Measurements from ENCODE around the gene FBXW5. TPM values are rescaled to one million over a fixed set of nuclear protein-coding genes. Genes with fewer than 3 reads are reported as not detected.

Gene FBXW5
- total and polyA plus RNA-seq, 9 of the 15 experiments (the other 6 are each of a cell fraction or from before 2014, with no cell fraction given), result 0.21 to 128 (median 37.0) TPM

- TF ChIP-seq CUX1 (CRISPR knock-in tag; IDR thresholded peaks at IDR 0.05), result no peak
- TF ChIP-seq SP2 (IDR thresholded peaks at IDR 0.05; ENCODE audit: extremely low read depth, low read depth, low read length, poor library complexity, severe bottlenecking), result no peak
Observed at GRCh38 chr9:136963751-136964150, 19.2 kb upstream of the FBXW5 start (continued).

GRCh38 chr9:136963341-136963740 is 18.8 kb upstream of the FBXW5 start:
- 90% methylated on average over 10 of the region's 15 CpGs for WGBS (ENCODE audit: insufficient coverage, low coverage, missing lambda C conversion rate)
- H3K27me3 ChIP-seq (ENCODE audit: control insufficient read depth in 2 of 2, insufficient read depth in 2 of 2, low read length in 2 of 2), result no peaks in the 10 kb centered on the region
- H3K27ac ChIP-seq (ENCODE audit: extremely low read depth, low read depth, low read length), result no peak overlapping the region
- no peak overlapping the region for H3K4me2 ChIP-seq (ENCODE audit: insufficient read depth, low read length)
- peaks cover 26 to 77% of the 10 kb centered on the region in 2 experiments; a peak in 4 of 5 replicates for H3K4me1 ChIP-seq (replicated peaks in 1 of 2; ENCODE audit: control insufficient read depth in 2 of 2, insufficient read depth in 2 of 2, low read length in 2 of 2)
- no peak for DNase-seq (ENCODE audit: extremely low read depth in 1 of 4, low spot score in 3 of 4)
- intact Hi-C loops (cut with micrococcal nuclease) (no loop called here), in situ Hi-C loops (cut with MboI) (no loop called here)
- ChIA-PET POLR2A (no interaction called here), CTCF (ENCODE audit: low intra/inter-chr PET ratio) (no interaction called here)
- TF ChIP-seq ZNF518B (CRISPR knock-in tag; IDR thresholded peaks at IDR 0.05) (no peak), DIDO1 (tag; IDR thresholded peaks at IDR 0.05; ENCODE audit: low read depth) (no peak), ETV1 (tag; conservative IDR thresholded peaks at IDR 0.05; ENCODE audit: low read depth) (no peak)
- no TSS peak for BruUV-seq (replicated peaks)
- H3K79me2 ChIP-seq (ENCODE audit: control insufficient read depth, insufficient read depth, low read length), result no peaks in the 10 kb centered on the region
- H3K9me1 ChIP-seq (ENCODE audit: control insufficient read depth, insufficient read depth, low read length), result no peaks in the 10 kb centered on the region
- H3K4me3 ChIP-seq, result no peak overlapping the region
- no peaks in the 10 kb centered on the region for H3K36me3 ChIP-seq (ENCODE audit: control insufficient read depth, insufficient read depth, low read length)
- no peaks in the 10 kb centered on the region for H4K20me1 ChIP-seq (replicated peaks; ENCODE audit: control insufficient read depth, insufficient read depth, low read length)
- H3K9me3 ChIP-seq (replicated peaks; ENCODE audit: control insufficient read depth, insufficient read depth, low read depth, low read length), result no peaks in the 10 kb centered on the region
- ATAC-seq, result no peak
- no peak for FAIRE-seq
- no peak overlapping the region for H2AFZ ChIP-seq (ENCODE audit: low read depth, low read length)
- H3K9ac ChIP-seq (ENCODE audit: insufficient read depth in 1 of 2, low read depth in 2 of 2, low read length in 2 of 2), result 0 out of 4 replicates have a peak overlapping the region, but pooled peaks of 1 of the 2 experiments have one; percentile 3

All from K562 (cell line).